NOMO-1 (cell line): Measurements from ENCODE around the gene CDK2AP2.
"Not testable (repeated sequence)": the region's sequence is repeated elsewhere in the genome, so short reads cannot be mapped to it uniquely, and the experiment has no call there.

Experiments used
- DNase-seq, 2 experiments: peaks; one replicate each; lab custom pipeline; 2025; ENCODE audit not compliant: unreplicated experiment in 2 of 2; lab: John Stamatoyannopoulos, UW

CDK2AP2 gene

GRCh38 chr11:67524480-67524808, 16.5 kb upstream of the CDK2AP2 start:
- DNase-seq: no peak

DNA sequence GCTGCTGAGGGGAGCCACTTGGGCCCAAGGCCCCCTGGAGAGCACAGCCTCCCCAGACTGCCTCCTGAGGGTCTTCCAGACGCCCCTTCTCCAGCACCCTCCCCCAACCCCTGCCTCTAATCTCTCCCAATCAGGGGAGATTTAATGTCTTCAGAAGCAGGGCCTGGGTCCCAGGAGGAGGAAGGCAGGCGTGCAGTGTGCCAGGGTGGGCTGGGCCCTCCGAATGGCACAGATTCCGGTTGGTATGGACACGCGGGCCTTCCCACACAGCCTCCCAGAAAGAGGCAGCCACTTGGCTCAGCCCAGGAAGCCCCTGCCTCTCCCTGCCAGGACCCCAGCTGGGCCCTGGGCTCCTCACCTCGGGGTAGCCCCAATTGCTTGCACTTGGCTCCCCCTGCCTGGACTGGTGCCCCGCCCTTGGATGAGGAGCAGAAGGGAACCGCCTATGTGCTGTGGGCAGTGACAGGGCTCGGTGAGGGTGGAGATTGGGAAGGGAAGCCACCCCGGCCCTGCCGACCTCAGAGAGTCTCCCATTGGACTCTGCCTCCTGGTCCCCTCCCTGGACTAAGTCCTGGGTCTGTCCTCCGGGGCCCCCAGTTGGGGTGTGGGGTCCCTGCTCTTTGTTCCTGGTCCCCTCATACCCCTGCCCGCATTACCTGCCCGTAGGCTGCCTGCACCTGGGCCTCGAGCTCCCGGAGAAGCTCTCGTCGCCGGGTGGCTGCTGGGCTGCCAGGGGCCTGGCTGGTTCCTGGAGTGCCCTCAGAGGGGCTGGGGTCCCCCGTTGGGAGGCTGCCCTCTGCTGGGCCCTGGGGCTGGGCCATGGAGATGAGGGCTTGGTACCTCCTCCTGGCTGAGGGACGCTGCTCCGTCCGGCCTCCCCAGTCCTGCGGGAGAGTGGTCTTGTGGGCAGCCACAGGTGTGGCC, 15.9 kb upstream of the CDK2AP2 start:
- DNase-seq: no peak

DNA sequence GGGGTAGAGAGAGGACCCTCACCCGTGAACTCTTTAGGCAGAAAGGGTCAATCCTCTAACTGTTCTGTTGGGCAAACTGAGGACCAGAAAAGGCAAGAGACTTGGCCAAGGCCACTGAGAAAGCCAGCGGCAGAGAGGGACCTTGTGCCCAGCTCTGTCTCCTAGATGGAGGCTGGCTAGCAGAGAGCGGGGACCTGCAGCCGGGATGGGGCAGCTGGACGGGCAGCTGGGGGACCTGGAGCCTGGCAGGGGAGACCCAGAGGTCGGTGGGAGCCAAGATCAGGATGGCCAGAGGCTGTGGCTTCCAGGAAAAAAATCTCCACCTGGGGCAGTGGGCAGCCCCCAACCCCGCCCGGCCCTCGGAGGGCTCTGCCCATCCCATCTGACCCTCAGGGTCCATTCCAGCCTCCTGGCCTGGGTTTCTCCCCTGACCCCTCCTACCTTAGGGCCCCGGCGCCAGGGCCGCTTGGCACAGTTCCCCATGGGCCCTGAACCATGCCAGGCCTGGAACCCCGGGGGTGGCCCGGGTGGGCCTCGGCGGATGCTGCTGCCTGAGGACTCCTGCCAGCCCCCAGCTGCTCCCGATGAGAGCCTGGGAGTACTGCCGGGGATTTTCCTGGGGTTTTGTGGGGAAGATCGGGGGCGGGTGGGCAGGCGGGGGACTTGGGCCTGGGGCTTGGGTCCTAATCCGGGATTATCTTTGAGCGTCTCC, 15.0 kb upstream of the CDK2AP2 start, which contains the start of gene CABP2:
Gene CABP2 (minus strand): TSS at position 603 of the 712 bp plus-strand sequence. CDS start 120 bp downstream, at position 483.
- no peak for DNase-seq

- no peak for DNase-seq
Observed at GRCh38 chr11:67522338-67522737, 14.4 kb upstream of the CDK2AP2 start.

DNA sequence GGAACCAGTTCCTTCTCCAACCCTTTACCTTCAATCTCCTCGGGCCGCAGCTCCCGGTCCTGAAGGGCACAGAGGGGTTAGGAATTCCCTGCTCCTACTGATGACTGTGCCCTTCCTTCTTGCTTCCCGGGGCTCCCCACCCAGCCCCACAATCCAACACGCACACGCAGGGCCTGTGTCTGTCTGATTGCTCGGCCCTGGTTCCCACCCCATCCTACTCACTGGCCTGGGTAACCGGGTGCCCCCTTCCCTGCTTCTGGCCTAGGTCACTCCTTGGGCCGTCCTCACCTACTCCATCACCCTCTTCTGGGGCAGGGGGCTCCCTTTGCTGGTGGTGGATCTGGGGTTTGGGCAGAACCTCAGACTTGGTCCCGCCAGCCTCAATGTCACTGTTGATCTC, 14.0 kb upstream of the CDK2AP2 start:
- no peak for DNase-seq

DNA sequence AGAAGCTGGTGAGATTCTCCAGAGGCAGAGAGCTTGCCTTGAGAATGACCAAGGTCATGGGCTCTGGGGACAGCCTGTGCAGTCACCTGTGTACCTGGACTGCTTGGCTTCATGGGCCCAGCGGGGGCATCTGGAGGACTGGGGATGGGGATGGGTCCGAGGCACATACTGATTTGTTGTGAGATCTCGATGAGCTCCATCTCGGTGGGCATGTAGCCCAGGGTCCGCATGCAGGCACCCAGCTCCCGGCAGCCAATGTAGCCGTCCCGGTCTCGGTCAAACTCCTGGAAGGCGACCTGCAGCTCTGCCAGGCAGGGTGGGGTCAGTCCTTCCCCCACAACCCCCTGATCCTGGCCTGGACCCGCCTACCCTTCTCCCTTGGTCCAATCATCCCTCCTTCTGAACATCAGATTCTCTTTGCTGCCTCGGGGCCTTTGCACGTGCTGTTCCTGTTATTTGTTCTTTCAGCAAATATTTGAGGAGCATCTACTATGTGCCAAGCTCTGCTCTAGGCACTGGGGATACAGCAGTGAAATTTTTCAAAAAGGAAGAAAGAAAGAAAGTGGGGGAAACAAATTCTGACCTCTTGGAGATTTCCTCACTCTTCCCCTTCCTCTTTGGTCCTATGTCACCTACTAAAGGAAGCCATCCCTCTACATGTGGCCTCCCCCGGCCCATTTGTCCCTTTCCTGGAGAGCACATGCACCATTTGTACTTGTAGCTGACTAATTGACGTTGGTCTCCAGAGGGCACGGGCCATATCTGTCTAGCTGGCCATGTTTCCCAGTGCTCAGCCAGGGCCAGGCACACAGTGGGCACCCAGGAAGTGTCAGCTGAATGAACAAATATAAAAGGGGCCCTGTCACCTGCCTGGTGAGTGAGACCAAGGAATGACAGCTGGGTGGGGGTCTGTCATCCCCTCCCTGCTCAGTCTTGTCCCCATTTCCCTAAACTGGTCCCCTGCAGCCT, 13.2 kb upstream of the CDK2AP2 start:
- DNase-seq: no peak

DNA sequence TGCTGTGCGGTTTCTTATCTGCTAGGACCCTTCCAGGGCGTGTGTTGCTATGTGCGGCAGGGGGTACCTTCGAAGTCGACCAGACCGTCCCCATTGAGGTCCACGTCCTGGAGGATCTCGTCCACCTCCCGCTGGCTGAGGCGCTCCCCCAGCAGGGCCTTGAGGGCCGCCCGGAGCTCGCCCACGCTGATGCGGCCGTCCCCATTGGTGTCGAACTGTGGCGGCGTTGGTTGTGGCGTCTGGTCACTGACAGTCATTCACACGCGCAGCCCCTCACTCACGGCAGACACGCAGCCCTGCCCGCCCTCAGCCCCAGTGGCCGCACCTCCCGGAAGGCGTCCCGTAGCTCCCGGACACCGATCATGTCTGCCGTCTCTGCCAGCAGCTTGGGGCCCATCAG, 11.8 kb upstream of the CDK2AP2 start:
- DNase-seq: no peak

DNA sequence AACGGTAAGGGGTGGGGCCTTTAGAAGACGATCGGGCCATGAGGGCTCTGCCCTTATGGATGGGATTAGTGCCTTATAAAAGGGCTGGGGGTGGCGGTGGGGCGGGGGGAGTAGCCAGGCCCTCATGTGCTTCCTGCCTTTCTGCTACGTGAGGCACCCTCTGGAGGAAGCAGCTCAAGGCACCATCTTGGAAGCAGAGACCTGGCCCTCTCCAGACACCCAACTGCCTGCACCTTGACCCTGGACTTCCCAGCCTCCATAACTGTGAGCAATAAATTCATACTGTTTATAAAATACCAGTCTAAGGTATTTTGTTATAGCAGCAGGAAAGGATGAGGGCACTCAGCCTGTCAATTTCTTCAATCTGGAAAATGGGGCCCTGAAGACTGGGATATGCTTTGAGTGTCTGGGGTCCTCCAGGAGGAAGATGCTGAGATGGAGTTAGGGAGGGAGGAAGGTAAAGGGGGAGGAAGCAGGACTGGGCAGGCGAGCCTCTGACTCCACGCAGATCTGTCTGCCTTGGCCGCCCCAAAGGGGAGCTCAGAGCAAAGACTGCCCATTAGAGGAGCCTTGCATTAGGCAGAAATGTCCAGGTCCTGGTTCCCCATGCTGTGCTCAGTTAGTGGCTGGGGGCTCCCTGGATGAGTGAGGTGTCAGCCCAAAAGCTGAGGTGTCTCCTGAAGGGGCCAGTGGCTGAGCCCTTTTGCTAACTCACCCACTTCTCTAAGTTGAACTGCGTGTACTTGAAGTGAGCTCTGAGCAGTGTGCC, 10.0 kb upstream of the CDK2AP2 start:
- no peak for DNase-seq

- DNase-seq: no peak
Observed at GRCh38 chr11:67516806-67517205, 8.8 kb upstream of the CDK2AP2 start.

DNA sequence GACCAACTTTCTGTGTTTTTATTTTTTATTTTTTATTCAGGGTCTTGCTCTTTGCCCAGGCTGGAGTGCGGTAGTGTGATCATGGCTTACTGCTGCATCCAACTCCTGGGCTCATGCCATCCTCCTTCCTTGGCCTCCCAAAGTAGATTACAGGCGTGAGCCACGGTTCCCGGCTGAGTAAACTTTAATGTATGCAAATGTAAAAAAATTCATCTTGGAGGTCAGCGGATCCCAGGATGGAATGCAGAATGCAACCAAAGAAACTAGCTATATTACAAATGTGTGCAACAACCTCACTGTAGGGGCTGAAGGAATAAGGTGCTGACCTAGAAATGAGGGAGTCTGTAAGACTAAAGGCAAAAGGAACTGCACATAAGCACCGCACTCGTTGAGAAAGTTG, 6.2 kb upstream of the CDK2AP2 start:
- DNase-seq: no peak

DNA sequence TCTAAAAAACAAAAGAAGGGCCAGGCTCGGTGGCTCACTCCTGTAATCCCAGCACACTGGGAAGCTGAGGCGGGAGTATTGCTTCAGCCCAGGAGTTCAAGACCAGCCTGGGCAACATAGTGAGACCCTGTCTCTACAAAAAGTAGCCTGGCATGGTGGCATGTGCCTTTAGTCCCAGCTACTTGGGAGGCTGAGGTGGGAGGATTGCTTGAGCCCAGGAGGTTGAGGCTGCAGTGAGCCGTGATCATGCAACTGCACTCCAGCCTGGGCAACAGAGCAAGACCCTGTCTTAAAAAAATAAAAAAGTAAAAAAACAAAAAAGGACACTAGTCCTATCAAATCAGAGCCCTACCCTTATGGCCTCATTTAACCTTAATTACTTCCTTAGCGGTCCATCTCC, 3.6 kb upstream of the CDK2AP2 start:
- DNase-seq: not testable (repeated sequence)

- no peak for DNase-seq
Observed at GRCh38 chr11:67510023-67510345, 2.0 kb upstream of the CDK2AP2 start.

DNA sequence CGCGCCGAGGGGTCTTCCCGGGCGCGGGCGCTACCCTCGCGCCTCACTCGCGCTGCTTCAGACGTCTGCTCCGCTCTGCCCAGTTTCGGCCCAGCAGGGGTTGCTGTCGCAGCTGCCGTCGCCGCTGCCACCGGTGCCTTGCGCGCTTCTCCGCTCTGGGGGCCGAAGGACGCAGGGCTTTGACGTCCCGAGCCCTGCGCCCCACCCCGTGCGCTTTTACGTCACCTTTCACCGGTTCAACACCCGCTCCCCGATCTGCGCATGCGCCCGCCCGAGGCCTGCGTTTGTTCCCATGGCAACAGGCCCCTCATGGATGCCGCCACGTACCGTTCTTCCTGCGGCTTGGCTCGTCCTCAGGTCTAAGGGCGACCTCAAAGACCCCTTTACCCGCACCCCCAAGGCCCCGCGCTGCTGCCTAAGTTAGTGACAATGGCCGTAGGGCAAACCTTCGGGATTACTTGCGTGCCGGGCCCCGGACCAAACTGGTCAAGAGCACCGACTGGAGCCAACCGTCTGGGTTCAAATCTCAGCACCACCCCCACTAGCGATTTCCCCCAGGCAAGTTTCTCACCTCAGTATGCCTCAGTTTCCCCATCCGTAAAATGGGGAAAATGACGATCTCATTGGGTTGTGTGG, 642 bp upstream of the CDK2AP2 start:
- DNase-seq: peak; percentile 89 to 98

DNA sequence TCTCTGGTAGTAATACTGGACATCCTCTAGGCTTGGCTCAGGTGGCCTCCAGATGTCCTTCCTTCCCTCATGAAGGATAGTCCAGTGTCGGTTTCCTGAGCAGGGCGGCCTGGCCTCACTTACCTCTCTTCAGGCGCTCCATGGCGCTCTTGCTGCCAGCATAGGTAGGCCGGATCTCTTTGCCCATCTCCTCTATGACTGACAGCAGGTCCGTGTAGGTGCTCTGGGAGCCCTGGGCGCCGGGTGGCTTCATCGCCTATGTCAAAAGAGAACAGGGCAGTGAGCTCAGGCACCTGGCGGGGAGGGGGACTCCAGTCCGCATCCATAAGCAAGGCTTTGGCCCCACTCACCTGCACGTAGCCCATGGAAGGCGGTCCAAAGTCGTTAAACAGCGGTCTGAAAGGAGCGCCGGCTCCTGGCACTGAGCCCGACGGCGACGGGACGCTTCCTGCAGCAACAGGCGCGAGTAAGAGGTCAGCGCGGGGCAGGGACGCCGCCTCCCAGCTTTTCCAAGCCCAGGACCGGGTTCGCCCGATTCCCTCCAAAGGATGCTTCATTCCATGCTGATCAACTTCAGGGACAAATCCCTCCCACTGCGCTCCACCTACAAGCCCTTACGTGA, 609 bp downstream of the CDK2AP2 start:
- DNase-seq: no peak

DNA sequence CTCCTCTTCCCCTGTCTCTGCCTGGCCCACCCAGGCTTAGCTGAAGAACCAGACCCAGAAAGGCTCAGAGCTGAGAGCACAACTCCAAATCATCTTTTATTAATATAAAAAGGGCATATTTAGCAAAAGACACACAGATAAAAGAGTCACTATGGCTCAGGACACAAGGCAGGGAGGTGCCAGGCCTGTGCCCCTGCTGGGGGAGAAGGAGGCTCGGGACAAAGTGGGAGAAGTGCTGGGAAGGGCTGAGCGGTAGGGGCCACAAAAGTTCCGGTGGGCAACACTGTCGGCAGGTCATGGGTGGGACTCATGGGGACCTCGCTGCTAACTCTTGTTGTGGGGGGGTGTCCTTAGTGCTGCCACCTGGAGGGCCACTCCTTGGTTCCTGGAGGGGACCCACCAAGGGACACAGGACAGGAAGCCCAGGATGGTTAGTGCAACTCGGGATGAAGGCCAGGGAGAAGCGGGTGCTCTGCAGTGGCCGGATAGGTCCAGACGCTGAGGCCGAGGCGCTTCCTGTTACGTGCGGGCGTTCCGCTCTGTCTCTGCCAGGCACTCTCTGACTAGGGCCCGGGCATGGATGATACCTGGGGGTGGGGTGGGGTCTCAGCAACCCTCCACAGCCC, 1.4 kb downstream of the CDK2AP2 start:
- no peak for DNase-seq

DNA sequence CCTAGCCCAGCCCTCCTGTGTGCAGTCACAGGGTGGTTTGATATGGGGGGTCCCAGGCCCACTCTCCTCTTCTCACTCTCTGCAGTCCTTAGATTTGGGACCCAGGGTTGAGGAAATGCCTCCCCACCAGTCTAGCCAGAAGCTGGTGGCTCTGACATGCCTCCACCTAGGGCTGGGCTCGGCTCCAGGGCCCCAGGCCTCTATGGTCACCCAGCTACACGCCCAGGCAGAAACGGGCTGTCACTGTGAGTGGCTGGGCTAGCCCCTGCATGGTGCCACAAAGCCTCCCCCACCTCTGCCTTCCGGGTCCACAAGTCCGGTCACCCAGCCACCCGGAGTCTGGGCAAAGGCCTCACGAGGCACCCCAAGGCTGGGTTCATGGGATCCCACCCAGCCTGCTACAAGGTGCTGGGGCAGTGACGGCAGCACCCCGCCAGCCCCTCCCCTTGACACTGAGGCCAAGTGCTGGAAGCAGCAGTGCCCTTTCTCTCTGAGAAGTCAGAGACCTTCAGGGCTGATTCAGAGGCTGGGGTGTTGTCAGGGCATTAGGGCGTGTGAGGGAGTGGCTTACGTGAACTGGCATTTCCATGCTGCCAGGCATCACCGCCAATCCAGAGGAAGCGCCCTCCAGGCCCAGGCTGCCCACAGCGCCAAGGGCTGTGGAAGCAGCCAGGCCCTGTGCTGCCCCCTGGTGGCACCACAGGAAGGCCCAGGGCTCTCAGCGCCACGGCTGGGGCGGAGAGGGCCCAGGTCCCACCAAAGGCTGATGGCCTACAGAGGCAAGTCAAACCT, 2.2 kb downstream of the CDK2AP2 start:
- peak; percentile 90 to 94 for DNase-seq

- peak; percentile 15 to 35 for DNase-seq
Observed at GRCh38 chr11:67504950-67505581, 2.9 kb downstream of the CDK2AP2 start, which contains the start of gene PITPNM1. TSS of gene PITPNM1 (minus strand) at chr11:67505363. CDS start at chr11:67504180, 1,183 bp downstream.
